Activated naive CD8-positive, alpha-beta T cell treated with anti-CD3 and anti-CD28 coated beads, Interleukin-2, amount 50 U/mL, for 16 hours (primary cell): ENCODE data around the gene RASSF3.
"Not testable (repeated sequence)": the region's sequence is repeated elsewhere in the genome, so short reads cannot be mapped to it uniquely, and the experiment has no call there.

Source experiments
- DNase-seq: peaks from one replicate; pipeline ENCODE4 v3.0.0-alpha.2; 2020; ENCODE audit warnings: low read depth, low spot score

The RASSF3 gene, protein sequence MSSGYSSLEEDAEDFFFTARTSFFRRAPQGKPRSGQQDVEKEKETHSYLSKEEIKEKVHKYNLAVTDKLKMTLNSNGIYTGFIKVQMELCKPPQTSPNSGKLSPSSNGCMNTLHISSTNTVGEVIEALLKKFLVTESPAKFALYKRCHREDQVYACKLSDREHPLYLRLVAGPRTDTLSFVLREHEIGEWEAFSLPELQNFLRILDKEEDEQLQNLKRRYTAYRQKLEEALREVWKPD

GRCh38 chr12:64610079-64610659, at the start of gene RASSF3:
TSS of gene RASSF3 (plus strand) at chr12:64610495. CDS start at chr12:64610633, 138 bp downstream.
- peak; percentile 37 for DNase-seq

DNA sequence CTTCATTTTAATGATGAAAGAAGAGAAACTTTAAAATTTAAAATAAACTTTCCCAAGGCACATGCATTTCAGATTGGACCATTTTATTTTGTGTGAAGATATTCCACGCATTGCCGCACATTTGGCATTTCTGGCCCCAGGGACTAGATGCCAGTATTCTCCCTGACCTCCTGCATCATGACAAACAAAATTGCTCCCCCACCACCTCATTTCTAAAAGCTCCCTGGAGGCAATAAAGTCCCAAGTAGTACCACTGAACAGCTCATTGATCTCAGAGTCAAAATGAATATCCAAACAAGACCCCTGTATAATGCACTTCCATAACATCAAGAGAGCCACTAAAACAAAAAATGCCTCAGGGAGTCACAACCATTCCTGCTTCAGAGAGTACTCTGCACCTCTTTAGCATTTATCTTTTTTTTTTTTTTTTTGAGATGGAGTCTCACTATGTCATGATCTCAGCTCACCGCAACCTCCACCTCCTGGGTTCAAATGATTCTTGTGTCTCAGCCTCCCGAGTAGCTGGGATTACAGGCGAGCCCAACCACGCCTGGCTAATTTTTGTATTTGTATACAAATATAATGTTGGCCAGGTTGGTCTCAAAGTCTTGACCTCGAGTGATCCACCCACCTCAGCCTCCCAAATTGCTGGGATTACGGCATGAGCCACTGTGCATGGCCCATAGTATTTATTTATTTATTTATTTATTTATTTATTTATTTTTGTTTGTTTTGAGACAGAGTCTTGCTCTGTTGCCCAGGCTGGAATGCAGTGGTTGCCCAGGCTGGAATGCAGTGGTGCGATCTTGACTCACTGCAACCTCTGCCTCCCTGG, 48.8 kb upstream of the RASSF3 start:
- DNase-seq, result no peak

DNA sequence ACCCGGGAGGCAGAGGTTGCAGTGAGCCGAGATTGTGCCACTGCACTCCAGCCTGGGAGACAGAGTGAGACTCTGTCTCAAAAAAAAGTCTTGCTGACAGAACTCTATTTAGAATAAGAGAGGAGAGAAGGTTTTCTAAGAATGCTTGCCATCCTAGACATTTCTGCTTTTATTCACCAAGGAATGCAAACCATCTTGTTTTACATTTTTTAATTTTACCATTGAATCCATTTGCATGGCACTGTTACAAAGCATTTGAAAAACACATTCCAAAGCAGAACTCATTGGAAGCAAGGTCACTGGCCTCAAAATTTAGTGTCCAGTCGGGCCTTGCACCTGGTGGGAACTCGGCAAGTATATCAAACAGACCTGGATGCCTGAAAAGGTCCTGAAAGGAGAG, 44.2 kb upstream of the RASSF3 start:
- no peak for DNase-seq

DNA sequence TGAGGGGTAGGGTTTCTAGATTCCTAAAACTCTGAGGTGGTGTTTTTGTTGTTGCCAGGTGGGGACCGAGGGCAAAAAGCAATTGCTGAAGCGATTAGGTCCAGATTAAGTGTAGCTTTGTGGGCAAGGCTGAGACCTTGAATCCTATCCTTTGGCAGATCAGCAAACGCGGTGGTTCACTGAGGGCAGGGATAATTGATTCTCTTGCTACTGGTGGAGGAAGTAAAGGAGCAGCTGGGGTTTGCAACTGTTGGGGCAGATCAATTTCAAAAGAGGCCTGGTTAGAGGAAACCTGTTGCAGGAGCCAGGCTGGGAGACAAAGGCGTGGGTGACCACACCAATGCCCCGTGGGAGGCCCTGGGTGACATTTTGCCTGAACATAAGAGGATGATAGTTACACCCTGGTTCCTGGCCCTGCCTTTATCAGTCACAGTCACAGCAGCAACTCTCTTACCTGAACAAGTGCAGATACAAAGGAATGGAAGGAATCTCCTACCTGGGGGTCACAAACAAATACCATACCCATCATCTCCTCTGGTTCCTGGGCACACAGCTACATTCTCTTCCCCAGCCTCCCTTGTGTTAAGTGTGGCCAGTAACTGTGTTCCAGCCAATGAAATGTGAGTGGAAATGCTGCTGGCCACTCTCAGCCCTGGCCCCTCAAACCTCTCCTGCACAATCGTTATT, 43.3 kb upstream of the RASSF3 start:
- no peak for DNase-seq

GRCh38 chr12:64567570-64567969, 42.7 kb upstream of the RASSF3 start:
- no peak for DNase-seq

- DNase-seq, result no peak
Measured at GRCh38 chr12:64568298-64568697, 42.0 kb upstream of the RASSF3 start.

DNA sequence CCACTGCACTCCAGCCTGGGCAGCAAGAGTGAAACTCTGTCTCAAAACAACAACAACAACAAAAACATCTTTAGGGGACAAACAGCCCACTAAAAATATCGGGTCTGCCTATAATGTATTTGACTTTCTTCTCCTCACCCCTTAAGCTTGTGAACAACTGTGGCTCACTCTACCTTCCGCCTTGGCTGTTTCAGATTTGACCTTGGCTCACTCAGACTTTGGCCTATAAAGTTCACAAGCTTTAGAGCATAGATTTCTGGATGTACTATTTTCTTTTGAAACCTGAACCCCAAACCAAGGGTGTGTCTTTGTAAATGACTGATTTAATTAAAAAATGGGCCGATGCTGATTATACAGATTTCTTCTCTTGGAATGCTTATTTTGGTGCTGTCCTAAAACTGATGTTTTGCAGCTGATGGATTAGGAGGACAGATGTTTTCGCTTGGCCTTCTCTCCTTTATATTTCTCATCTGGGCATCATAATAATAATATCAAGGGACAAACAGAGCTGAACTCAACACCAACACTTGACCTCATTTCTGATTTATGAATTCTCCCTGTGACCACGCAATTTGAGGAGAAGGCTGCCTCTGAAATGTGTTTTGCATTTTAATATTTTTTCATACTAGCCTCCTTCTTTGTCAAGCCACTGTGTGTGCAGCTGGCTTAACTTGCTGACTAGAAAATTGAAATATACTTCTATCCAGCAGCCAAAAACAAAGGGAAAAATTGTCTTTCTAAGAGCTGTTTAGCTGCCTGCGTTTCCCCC, 40.2 kb upstream of the RASSF3 start:
- DNase-seq, result no peak

GRCh38 chr12:64571411-64571810, 38.9 kb upstream of the RASSF3 start:
- no peak for DNase-seq

DNA sequence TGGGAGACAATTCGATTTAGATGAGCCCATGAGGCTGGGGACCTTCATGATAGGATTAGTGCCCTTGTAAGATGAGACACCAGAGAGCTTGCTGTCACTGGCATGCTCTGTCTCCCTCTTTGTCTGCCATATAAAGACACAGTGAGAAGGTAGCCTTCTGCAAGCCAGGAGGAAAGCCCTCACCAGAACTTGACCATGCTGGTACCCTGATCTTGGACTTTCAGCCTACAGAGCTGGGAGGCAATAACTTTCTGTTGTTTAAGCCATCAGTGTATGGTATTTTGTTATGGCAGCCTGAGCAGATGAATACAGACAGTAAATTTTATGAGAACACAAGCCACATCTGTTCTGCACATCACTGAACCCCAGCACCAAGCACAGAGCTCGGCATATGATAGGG, 38.1 kb upstream of the RASSF3 start:
- DNase-seq, result no peak

DNA sequence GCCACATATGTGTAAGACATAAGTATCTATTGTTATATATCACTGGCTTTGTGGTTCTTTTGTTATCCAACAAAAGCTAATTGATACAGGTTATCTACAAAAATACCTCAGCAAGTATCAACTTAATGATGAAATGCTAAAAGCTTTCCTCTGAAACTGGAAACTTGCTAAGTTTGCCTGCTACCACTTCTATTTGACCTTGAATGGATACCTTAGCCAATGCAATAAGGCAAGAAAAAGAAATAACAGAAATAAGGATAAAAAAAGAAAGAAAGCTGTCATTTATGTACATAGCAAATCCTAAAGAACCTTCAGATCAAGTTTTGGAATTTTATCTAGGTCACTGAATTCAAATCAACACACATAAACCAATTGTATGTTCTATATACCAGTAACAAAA, 35.5 kb upstream of the RASSF3 start:
- no peak for DNase-seq

- DNase-seq, result no peak
Measured at GRCh38 chr12:64577046-64577445, 33.2 kb upstream of the RASSF3 start.

- no peak for DNase-seq
Measured at GRCh38 chr12:64578566-64578965, 31.7 kb upstream of the RASSF3 start.

GRCh38 chr12:64580681-64581080, 29.6 kb upstream of the RASSF3 start:
- no peak for DNase-seq

DNA sequence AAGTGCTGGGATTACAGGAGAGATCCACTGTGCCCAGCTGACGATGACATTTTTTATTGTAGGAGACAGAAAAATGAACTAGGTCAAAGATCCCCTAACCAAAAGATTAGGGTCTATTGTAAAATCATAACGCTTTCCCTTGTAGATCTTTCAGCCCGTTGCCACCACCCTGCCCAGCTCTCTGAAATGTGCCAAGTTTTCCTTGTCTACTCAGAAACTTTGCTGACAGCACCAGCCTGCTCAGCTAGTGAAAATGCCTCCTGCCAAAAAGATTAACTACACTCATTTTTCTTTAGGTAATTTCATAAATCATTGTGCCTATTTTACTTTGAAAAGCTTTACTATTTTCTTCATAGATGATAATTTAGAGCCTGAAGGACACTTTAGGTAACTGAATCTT, 28.2 kb upstream of the RASSF3 start:
- no peak for DNase-seq

GRCh38 chr12:64582862-64583261, 27.4 kb upstream of the RASSF3 start:
- no peak for DNase-seq

- not testable (repeated sequence) for DNase-seq
Measured at GRCh38 chr12:64583395-64583770, 26.9 kb upstream of the RASSF3 start.

DNA sequence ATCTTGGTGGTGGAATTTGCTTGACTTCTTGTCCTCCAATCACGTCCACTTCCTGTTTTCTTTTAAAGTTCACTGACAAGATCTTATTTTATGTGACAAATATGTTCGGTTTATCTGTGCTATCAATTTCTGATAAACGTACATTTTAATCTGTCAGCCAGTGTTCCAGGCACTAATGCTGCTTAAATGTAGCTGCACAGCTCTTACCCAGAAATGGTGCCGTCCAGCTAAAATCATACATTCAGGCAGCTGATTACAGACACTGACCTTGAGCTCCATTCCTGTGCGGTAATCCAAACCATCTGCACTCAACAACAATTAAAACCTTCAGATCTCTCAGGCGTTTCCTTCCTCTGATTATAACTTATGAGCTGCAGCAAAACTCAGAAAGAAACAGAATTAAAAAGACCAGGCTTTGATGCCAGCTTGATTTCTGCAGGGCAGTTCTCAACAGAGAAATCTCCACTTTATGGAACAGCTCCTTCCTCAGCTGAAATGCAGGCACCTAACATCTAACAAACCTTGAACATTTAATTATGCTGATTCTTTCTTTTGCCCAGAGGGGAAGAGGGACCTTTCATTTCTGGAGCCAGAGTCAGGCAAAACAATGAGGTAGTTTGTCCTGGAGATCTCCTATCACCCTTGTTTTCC, 26.4 kb upstream of the RASSF3 start:
- DNase-seq, result no peak

- no peak for DNase-seq
Measured at GRCh38 chr12:64585104-64585503, 25.2 kb upstream of the RASSF3 start.

GRCh38 chr12:64587447-64587846, 22.8 kb upstream of the RASSF3 start:
- no peak for DNase-seq

DNA sequence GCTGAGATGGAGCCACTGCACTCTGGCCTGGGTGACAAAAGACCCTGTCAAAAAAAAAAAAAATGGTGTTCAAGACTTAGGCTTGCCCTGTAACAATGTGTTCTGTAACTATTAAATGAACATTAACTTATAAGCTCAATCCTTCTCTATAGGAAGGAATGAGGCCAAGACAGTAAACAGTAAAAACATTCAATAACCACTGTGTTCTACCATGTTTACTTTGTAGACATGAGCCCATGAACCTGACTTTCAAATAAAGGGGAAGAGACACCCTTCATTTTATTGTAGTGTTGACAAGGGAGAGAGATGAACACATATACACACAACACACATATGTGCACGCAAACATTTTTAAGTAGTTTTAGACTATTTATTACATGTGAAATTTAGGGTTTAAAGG, 20.1 kb upstream of the RASSF3 start:
- DNase-seq, result no peak
